GM12878 (cell line): ENCODE measurements around the gene GNL3L. TPM values are rescaled to one million over a fixed set of nuclear protein-coding genes. Genes with fewer than 3 reads are reported as not detected.

Experiments used
- ATAC-seq: fragments of 200-7000 bp; cut with Tn5 transposase; 3 replicates; pipeline ENCODE4 v1.9.1; 2020; ENCODE audit warnings: mild to moderate bottlenecking, moderate library complexity
- BruUV-seq: library from RNA; stranded (reverse); fragments of 400-500 nt; replicated peaks from 2 replicates; lab custom pipeline; 2021; lab: Mats Ljungman, UMichigan
- CTCF ChIA-PET: fragments of 300-600 bp; sonication (Branson Sonifier 250); formaldehyde crosslinking; extraction: SDS; loops from one replicate; lab custom pipeline; 2021; ENCODE audit warnings: inconsistent platforms; lab: Yijun Ruan, JAX
- POLR2A ChIA-PET: fragments of 350-600 bp; formaldehyde crosslinking; extraction: SDS; loops from one replicate; lab custom pipeline; 2021; ENCODE audit warnings: inconsistent platforms; lab: Charles Lee
- RAD21 ChIA-PET: fragments of 300-600 bp; sonication (Branson Sonifier 250); formaldehyde crosslinking; loops from one replicate; lab custom pipeline; 2023; ENCODE audit warnings: antibody characterized with exemption; ENCODE audit not compliant: unreplicated experiment; lab: Charles Lee
- SMC1A ChIA-PET: fragments of 300-600 bp; sonication (Branson Sonifier 250); formaldehyde crosslinking; loops from one replicate; lab custom pipeline; 2023; ENCODE audit not compliant: unreplicated experiment, uncharacterized antibody; lab: Charles Lee
- DNase-seq: peaks from one replicate; pipeline ENCODE4 v3.0.0-alpha.2; 2011; ENCODE audit warnings: low read depth, low spot score
- FAIRE-seq: peaks from 3 replicates; lab custom pipeline; 2011; peaks lifted over from hg19 to GRCh38; lab: Jason Lieb, UNC
- H2AFZ ChIP-seq: 2 replicates; pipeline ENCODE4 v1.6.0; 2011; ENCODE audit warnings: low read depth, low read length, control low read depth; ENCODE audit not compliant: control insufficient read depth
- H3K27ac ChIP-seq: 2 replicates; pipeline ENCODE4 v1.5.1; 2011; ENCODE audit warnings: control low read depth; ENCODE audit not compliant: control insufficient read depth, insufficient read depth
- H3K27me3 ChIP-seq, 2 experiments: replicated peaks in 1 of 2; 2 replicates each; pipeline versions ENCODE4 v1.6.0 to v1.6.1; 2011; ENCODE audit warnings: low read length in 1 of 2; ENCODE audit not compliant: control insufficient read depth in 2 of 2, insufficient read depth in 2 of 2
- H3K36me3 ChIP-seq, 2 experiments: 2 replicates each; pipeline ENCODE4 v1.5.1; 2011; ENCODE audit warnings: low read length in 1 of 2; ENCODE audit not compliant: control insufficient read depth in 2 of 2, insufficient read depth in 2 of 2
- H3K4me1 ChIP-seq: 2 replicates; pipeline ENCODE4 v1.6.1; 2011; ENCODE audit warnings: mild to moderate bottlenecking, low read length, moderate library complexity, mixed read lengths; ENCODE audit not compliant: control insufficient read depth, insufficient read depth
- H3K4me2 ChIP-seq: 2 replicates; pipeline ENCODE4 v1.6.0; 2011; ENCODE audit warnings: control low read depth; ENCODE audit not compliant: control insufficient read depth, insufficient read depth
- H3K4me3 ChIP-seq: fragments of 200-600 bp; sonication (generic); 2 replicates; pipeline ENCODE4 v1.5.1; 2016
- H3K79me2 ChIP-seq: 2 replicates; pipeline ENCODE4 v1.6.0; 2011; ENCODE audit warnings: low read length; ENCODE audit not compliant: control insufficient read depth, insufficient read depth
- H3K9ac ChIP-seq: 2 replicates; pipeline ENCODE4 v1.8.0; 2011; ENCODE audit warnings: low read length, control low read depth, mixed read lengths; ENCODE audit not compliant: control insufficient read depth, insufficient read depth
- H3K9me3 ChIP-seq: replicated peaks from 3 replicates; pipeline ENCODE4 v1.5.1; 2011; ENCODE audit warnings: mild to moderate bottlenecking, low read length; ENCODE audit not compliant: control insufficient read depth, insufficient read depth
- H4K20me1 ChIP-seq: 2 replicates; pipeline ENCODE4 v1.6.0; 2011; ENCODE audit not compliant: control insufficient read depth, insufficient read depth
- ASH2L ChIP-seq: fragments of 300-600, 200-600 bp; sonication (generic); IDR thresholded peaks from 2 replicates; pipeline ENCODE4 v1.6.1; 2017; ENCODE audit warnings: low read depth, mild to moderate bottlenecking, borderline replicate concordance
- BCL11A ChIP-seq: IDR thresholded peaks from 2 replicates; pipeline ENCODE4 v1.6.1; 2011; ENCODE audit warnings: low read depth, low read length
- CEBPB ChIP-seq, 2 experiments: fragments of 150-350 bp in 1 of 2; IDR thresholded peaks; 2 replicates each; pipeline ENCODE4 v1.6.1; 2012 to 2014; ENCODE audit warnings: low read depth in 2 of 2, low read length in 2 of 2, borderline replicate concordance in 1 of 2, inconsistent platforms in 1 of 2
- GATAD2B ChIP-seq: fragments of 450-650 bp; conservative IDR thresholded peaks from 2 replicates; pipeline ENCODE4 v1.6.1; 2017; ENCODE audit warnings: low read depth, mild to moderate bottlenecking, moderate library complexity
- LARP7 ChIP-seq: fragments of 450-650 bp; IDR thresholded peaks from 2 replicates; pipeline ENCODE4 v1.6.1; 2017; ENCODE audit warnings: mild to moderate bottlenecking
- RFX5 ChIP-seq: IDR thresholded peaks from 2 replicates; pipeline ENCODE4 v1.6.1; 2011; ENCODE audit warnings: low read depth, low read length, improper control_type of control experiment
- STAT3 ChIP-seq: IDR thresholded peaks from 2 replicates; pipeline ENCODE4 v1.6.1; 2011; ENCODE audit warnings: low read depth, low read length, improper control_type of control experiment
- SUPT20H ChIP-seq: IDR thresholded peaks from 2 replicates; pipeline ENCODE4 v1.6.1; 2011; ENCODE audit warnings: low read depth, mild to moderate bottlenecking, low read length, moderate library complexity, borderline replicate concordance; ENCODE audit not compliant: control insufficient read depth
- USF2 ChIP-seq: IDR thresholded peaks from 2 replicates; pipeline ENCODE4 v1.6.1; 2011; ENCODE audit warnings: low read depth, low read length, improper control_type of control experiment, borderline replicate concordance
- ZSCAN29 ChIP-seq: fragments of 450-650 bp; IDR thresholded peaks from 2 replicates; pipeline ENCODE4 v1.6.1; 2017; ENCODE audit warnings: mild to moderate bottlenecking, moderate library complexity
- in situ Hi-C: fragments of 300-500 bp; cut with MboI; formaldehyde crosslinking; loops from 9 replicates; pipeline ENCODE4 v1.14.3; 2018; ENCODE audit warnings: mixed read lengths
- intact Hi-C: fragments of 100-400 bp; cut with micrococcal nuclease; formaldehyde crosslinking; loops from one replicate; pipeline ENCODE4 v1.14.2; 2022; ENCODE audit not compliant: unreplicated experiment
- polyA plus RNA-seq, 11 experiments: library from polyadenylated mRNA; depleted of rRNA in 4 of 11; unstranded in 6 of 11; stranded (reverse) in 5 of 11; fragments of >200 nt; fragmentation: Nextera tagmentation in 4 of 11; fragmentation: Illumina TruSeq in 1 of 11; extraction: Ambion mirVana in 4 of 11; extraction: Trizol in 1 of 11; gene quantifications; 1 replicate in 1 of 11; 2 replicates in 10 of 11; pipeline versions ENCODE4 v1.2.1 to v1.2.3, GENCODE V29; 2011 to 2016; ENCODE audit warnings: inconsistent platforms in 2 of 11, missing spikeins in 2 of 11, low read depth in 1 of 11
- total RNA-seq, 4 experiments: library from RNA; depleted of rRNA in 3 of 4; stranded (reverse); fragments of >200 nt in 3 of 4; fragmentation: Illumina TruSeq in 1 of 4; extraction: Trizol in 1 of 4; gene quantifications; 2 replicates each; pipeline versions ENCODE4 v1.2.1 to v1.2.3, GENCODE V29; 2013 to 2021
- TF ChIP-seq, protein P1 (sequence below): IDR thresholded peaks from 2 replicates; pipeline ENCODE4 v1.6.1; 2012; ENCODE audit warnings: mild to moderate bottlenecking, low read depth, low read length
- TF ChIP-seq, protein P2 (sequence below): IDR thresholded peaks from 2 replicates; pipeline ENCODE4 v1.6.1; 2012; ENCODE audit warnings: improper control_type of control experiment, low read depth, low read length; ENCODE audit not compliant: insufficient replicate concordance
- TF ChIP-seq, protein P3 (sequence below): fragments of 450-650 bp; IDR thresholded peaks from 2 replicates; pipeline ENCODE4 v1.6.1; 2017; ENCODE audit warnings: low read depth, mild to moderate bottlenecking, moderate library complexity

GNL3L gene
- total and polyA plus RNA-seq, 10 of the 15 experiments (the other 5 are each of a cell fraction or from before 2014, with no cell fraction given) = 5.8 to 57.9 (median 29.1) TPM

DNA sequence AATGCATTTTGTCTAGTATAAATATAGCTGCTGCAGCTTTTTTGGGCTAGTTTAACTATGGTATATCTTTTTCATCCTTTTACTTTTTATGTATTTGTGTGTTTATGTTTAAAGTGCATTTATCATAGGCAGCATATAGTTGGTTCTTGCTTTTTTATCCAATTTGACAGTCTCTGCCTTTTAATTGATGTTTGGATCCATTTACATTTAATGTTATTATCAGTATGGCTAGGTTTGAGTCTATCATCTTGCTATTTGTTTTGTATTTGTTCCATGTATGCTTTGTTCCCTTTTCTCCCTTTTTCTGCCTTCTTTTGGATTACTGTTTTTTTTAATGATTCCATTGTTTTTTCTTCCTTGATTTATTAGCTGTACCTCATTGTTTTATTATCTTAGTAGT lies 40.3 kb downstream of the GNL3L start:
- no peak overlapping the region for H3K4me2 ChIP-seq
- H3K79me2 ChIP-seq = no peaks in the 10 kb centered on the region
- no peak overlapping the region for H3K4me3 ChIP-seq
- no peak overlapping the region for H3K9ac ChIP-seq
- no TSS peak for BruUV-seq
- H3K27ac ChIP-seq = no peak overlapping the region
- H3K27me3 ChIP-seq = no peaks in the 10 kb centered on the region
- TF ChIP-seq ZSCAN29 = no peak
- TF ChIP-seq, protein P1, sequence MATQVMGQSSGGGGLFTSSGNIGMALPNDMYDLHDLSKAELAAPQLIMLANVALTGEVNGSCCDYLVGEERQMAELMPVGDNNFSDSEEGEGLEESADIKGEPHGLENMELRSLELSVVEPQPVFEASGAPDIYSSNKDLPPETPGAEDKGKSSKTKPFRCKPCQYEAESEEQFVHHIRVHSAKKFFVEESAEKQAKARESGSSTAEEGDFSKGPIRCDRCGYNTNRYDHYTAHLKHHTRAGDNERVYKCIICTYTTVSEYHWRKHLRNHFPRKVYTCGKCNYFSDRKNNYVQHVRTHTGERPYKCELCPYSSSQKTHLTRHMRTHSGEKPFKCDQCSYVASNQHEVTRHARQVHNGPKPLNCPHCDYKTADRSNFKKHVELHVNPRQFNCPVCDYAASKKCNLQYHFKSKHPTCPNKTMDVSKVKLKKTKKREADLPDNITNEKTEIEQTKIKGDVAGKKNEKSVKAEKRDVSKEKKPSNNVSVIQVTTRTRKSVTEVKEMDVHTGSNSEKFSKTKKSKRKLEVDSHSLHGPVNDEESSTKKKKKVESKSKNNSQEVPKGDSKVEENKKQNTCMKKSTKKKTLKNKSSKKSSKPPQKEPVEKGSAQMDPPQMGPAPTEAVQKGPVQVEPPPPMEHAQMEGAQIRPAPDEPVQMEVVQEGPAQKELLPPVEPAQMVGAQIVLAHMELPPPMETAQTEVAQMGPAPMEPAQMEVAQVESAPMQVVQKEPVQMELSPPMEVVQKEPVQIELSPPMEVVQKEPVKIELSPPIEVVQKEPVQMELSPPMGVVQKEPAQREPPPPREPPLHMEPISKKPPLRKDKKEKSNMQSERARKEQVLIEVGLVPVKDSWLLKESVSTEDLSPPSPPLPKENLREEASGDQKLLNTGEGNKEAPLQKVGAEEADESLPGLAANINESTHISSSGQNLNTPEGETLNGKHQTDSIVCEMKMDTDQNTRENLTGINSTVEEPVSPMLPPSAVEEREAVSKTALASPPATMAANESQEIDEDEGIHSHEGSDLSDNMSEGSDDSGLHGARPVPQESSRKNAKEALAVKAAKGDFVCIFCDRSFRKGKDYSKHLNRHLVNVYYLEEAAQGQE = no peak
- TF ChIP-seq USF2 = no peak
- TF ChIP-seq CEBPB (IDR thresholded peaks at IDR 0.05; ENCODE audit: borderline replicate concordance in 1 of 2, low read depth in 2 of 2, low read length in 2 of 2) = no peak
- TF ChIP-seq LARP7 = no peak
- no peak for TF ChIP-seq RFX5
- TF ChIP-seq, protein P2, sequence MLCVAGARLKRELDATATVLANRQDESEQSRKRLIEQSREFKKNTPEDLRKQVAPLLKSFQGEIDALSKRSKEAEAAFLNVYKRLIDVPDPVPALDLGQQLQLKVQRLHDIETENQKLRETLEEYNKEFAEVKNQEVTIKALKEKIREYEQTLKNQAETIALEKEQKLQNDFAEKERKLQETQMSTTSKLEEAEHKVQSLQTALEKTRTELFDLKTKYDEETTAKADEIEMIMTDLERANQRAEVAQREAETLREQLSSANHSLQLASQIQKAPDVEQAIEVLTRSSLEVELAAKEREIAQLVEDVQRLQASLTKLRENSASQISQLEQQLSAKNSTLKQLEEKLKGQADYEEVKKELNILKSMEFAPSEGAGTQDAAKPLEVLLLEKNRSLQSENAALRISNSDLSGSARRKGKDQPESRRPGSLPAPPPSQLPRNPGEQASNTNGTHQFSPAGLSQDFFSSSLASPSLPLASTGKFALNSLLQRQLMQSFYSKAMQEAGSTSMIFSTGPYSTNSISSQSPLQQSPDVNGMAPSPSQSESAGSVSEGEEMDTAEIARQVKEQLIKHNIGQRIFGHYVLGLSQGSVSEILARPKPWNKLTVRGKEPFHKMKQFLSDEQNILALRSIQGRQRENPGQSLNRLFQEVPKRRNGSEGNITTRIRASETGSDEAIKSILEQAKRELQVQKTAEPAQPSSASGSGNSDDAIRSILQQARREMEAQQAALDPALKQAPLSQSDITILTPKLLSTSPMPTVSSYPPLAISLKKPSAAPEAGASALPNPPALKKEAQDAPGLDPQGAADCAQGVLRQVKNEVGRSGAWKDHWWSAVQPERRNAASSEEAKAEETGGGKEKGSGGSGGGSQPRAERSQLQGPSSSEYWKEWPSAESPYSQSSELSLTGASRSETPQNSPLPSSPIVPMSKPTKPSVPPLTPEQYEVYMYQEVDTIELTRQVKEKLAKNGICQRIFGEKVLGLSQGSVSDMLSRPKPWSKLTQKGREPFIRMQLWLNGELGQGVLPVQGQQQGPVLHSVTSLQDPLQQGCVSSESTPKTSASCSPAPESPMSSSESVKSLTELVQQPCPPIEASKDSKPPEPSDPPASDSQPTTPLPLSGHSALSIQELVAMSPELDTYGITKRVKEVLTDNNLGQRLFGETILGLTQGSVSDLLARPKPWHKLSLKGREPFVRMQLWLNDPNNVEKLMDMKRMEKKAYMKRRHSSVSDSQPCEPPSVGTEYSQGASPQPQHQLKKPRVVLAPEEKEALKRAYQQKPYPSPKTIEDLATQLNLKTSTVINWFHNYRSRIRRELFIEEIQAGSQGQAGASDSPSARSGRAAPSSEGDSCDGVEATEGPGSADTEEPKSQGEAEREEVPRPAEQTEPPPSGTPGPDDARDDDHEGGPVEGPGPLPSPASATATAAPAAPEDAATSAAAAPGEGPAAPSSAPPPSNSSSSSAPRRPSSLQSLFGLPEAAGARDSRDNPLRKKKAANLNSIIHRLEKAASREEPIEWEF = no peak
- TF ChIP-seq, protein P3, sequence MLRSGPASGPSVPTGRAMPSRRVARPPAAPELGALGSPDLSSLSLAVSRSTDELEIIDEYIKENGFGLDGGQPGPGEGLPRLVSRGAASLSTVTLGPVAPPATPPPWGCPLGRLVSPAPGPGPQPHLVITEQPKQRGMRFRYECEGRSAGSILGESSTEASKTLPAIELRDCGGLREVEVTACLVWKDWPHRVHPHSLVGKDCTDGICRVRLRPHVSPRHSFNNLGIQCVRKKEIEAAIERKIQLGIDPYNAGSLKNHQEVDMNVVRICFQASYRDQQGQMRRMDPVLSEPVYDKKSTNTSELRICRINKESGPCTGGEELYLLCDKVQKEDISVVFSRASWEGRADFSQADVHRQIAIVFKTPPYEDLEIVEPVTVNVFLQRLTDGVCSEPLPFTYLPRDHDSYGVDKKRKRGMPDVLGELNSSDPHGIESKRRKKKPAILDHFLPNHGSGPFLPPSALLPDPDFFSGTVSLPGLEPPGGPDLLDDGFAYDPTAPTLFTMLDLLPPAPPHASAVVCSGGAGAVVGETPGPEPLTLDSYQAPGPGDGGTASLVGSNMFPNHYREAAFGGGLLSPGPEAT = no peak
- no peak for TF ChIP-seq GATAD2B
- TF ChIP-seq BCL11A = no peak
- TF ChIP-seq SUPT20H = no peak
- TF ChIP-seq ASH2L = no peak
- TF ChIP-seq STAT3 = no peak
- ATAC-seq = no peak
- no peak overlapping the region for H2AFZ ChIP-seq
- in situ Hi-C loops (no loop called here), intact Hi-C loops (no loop called here)
- ChIA-PET RAD21 (no interaction called here), CTCF (no interaction called here), SMC1A (no interaction called here), POLR2A (interaction anchor here (0.6 kb wide), 1 partner anchor 606 kb away, joined by 4 read pairs; no protein-coding TSS in a partner anchor)
- DNase-seq = no peak
- H4K20me1 ChIP-seq = no peaks in the 10 kb centered on the region
- H3K9me3 ChIP-seq = no peaks in the 10 kb centered on the region
- FAIRE-seq = no peak
- H3K4me1 ChIP-seq = no peaks in the 10 kb centered on the region
- no peaks in the 10 kb centered on the region; a peak in 1 of 4 replicates for H3K36me3 ChIP-seq
